Bladder microvascular endothelial cell (primary cell): ENCODE results near the gene MRPL2. TPM values are rescaled to one million over a fixed set of nuclear protein-coding genes. Genes with fewer than 3 reads are reported as not detected.

Source experiments
- total RNA-seq: library from RNA; depleted of rRNA; stranded (reverse); fragments of >200 nt; gene quantifications from 2 replicates; pipeline ENCODE4 v1.2.3, GENCODE V29; 2014

Gene MRPL2
- 12.0 and 17.6 TPM in 2 replicates for total RNA-seq

DNA sequence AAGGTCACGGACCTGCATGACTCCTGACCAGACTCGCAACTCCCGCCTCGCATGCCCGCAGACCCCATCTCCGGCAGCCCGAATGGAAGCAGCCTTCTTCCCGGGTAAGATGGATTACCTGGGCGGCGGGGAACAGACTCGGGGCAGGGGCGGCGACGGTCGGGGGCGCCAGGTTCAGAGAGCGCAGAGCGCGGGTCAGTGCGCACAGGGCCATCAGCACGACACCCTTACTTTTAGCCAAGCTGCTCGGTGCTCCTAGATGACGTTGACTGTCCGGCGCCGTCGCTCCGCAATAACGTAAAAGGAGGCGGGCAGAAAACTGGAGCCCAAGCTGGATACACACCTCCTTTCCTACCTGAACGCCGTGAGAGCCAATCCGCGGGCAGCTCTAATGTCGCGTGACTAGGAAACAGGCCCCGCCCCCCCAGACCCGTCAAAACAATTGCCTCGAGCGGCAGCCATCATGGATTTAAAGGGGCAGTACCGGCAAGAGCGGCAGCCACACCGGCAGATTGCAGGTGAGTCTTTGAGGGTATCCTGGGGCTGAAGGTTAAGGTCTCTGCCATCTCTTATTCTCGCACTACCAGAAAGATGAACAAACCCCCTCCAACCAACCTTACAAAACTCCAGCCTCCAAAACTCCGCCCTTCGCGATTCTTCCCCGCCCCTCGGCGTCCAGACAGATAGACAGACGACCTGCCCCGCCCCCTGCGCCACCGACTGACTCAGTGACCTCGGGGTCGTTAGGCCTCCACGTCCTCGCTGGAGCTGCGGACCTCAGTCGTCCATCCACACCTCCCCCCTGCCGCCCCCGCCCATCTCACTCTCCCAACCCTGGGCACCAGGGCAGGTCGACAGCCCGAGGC is at the start of gene MRPL2, which contains the start of gene KLC4:
TSS of gene MRPL2 (minus strand) at position 267 of the 866 bp plus-strand sequence. CDS start at position 214, 53 bp downstream.
TSS of gene KLC4 (plus strand) at position 464 of the 866 bp plus-strand sequence. CDS start 1,705 bp downstream, outside the sequence.

DNA sequence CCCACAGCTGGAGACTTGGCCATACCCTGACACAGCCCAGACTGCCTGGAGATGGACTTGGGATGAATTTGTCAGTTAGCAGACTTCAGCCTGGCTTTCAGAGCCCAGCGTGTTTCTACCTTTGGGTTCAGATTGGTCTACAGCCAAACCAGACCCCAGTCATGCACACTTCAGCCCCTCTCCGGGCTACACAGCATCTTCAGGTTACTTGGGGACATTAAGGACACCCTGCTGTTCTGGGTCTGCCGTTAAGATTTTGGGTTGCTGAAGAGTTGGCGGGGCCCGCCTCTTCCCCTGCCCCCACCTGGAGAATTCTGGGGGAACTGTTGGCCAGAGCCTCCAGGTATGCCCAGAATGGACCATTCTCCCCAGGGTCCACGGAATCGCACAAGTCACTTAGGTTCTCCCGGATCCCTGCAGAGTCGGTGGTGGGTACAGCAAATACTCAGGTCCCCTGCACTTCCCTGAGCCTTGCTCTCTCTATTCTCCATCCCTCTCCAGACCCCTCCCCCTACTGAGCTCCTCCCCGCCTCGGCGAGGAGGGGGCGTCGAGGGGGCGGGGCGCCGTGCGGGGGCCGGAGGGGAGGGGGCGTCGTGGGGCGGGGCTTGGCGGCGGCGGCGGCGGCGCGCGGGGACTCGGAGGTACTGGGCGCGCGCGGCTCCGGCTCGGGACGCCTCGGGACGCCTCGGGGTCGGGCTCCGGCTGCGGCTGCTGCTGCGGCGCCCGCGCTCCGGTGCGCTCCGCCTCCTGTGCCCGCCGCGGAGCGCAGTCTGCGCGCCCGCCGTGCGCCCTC is 16.6 kb upstream of the MRPL2 start, which contains the start of gene PTK7:
TSS of gene PTK7 (plus strand) at position 645 of the 794 bp plus-strand sequence. CDS start 175 bp downstream, outside the sequence.

DNA sequence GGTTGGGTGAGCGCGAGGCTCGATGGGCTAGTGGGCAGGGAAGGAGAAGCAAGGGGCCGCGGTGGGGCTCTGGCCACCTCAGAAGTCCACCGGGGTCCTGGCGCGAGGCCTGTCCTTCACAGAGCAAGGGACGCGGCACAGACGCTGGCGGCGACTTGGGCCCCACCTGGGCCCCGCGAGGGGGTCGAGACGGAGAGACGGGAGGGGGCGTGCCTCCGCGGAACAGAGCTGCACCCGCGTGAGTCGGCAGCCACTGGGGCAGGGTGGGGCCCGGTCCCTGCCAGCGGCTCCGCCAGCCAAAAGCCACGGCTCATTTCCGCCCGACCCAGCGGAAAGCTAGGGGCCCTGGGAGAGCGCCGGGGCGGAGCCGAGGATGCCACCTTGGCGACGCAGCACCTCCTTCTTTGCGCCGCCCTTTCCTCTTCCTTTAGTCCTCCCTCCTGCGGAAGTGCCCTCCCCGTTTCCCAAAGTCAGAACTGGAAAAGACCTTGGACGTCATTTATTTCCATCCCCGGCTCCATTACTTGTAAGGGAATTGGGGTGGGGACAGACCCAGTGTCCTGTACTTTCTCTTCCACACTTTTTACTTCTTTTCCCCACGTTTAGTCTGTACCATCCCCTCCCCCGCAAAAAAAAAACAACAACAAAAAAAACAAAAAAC is 5.6 kb downstream of the MRPL2 start, which contains the start of gene CUL7:
TSS of gene CUL7 (minus strand) at position 307 of the 661 bp plus-strand sequence. CDS start 1,063 bp downstream, outside the sequence.

DNA sequence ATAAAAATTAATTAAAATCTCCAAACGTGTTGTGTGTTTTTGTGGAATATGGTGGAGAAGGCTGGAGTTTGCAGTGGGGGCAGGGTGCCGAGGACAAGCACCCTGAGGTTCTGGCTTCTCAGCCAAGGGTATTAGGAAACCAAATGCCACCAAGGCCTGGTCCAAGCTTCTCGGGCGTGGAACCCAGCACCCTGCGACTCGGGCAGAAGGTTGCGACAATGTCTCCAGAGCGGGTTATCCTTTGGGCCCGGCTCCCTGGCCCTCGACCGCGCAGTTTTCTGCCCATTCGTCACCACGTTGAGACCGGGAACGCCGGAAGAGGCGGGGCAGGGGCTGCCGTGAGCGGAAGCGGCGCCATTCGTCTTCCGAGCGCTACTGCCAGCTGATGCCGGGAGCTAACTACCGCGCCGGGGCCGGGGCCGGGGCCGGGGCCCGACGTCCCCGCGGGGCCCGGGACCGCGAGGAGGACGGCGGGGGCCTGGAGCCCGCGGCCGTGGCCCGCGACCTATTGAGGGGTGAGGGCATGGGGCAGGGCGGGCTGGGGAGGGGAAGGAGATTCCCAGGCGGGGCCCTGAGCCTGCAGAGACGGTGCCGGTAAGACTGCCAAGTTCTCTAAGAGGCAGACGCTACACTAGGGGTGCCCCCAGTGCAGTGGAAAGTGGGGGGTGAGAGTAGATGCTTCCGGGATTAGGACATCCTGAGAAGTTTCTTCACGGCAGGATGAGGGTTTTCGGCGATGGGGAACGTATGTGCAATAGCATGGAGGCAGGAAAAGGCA is 37.8 kb downstream of the MRPL2 start, which contains the start of gene RRP36:
TSS of gene RRP36 (plus strand) at position 354 of the 778 bp plus-strand sequence. CDS start at position 386, 32 bp downstream.

DNA sequence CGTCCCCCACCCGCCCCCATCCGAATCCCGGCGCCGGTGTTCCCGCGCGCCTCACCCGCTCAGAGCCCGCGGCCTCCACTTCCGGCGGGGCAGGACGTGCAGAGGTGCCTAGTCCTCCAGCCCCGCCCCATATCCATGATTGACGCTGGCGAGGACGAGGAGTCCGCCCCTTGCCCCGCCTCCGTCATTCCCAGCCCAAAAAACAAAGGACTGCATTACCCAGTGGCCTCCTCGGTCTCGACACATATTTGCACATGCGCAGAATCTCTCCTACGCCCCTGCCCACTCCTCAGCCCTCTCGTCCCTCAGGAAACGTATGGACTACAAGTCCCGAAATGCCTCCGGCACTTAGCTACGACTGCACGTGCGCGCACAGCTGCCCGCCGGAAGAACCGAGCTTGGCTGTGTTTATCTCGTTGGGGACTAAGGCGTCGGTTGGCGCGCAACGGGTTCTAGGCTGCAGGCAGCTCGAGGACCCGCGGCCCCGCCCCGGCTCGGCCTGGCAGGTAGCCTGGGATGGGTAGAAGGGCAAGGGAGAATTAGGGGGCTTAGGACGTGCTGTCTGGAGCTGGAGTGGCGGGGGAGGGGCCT is 45.3 kb downstream of the MRPL2 start, which contains the start of the genes KLHDC3 and MEA1:
TSS of gene KLHDC3 (plus strand) at position 407 of the 591 bp plus-strand sequence. CDS start 2,944 bp downstream, outside the sequence.
TSS of gene MEA1 (minus strand) at position 104 of the 591 bp plus-strand sequence. CDS start 133 bp downstream, outside the sequence.

Other genes with a start within 250 kb of the MRPL2 start
- gene RPL7L1, start 179.8 kb downstream of the MRPL2 start, total RNA-seq, result 74.3 and 105 TPM in 2 replicates
- not detected in 2 replicates for gene PTCRA, start 143.4 kb downstream of the MRPL2 start, total RNA-seq
- gene CNPY3, start 130.0 kb downstream of the MRPL2 start, total RNA-seq, result 26.6 and 41.3 TPM in 2 replicates
- under 0.01 TPM in 1 of 2 replicates, not detected in the other for gene GNMT, start 98.7 kb downstream of the MRPL2 start, total RNA-seq
- gene PEX6, start 80.3 kb downstream of the MRPL2 start, total RNA-seq, result 18.1 and 25.6 TPM in 2 replicates
- 29.1 and 32.3 TPM in 2 replicates for gene PPP2R5D, start 74.9 kb downstream of the MRPL2 start, total RNA-seq
- gene MEA1, start 45.5 kb downstream of the MRPL2 start, total RNA-seq, result 38.9 and 39.6 TPM in 2 replicates
- gene KLHDC3, start 45.2 kb downstream of the MRPL2 start, total RNA-seq, result 98.5 and 107 TPM in 2 replicates
- 59.3 and 85.0 TPM in 2 replicates for gene RRP36, start 37.8 kb downstream of the MRPL2 start, total RNA-seq
- 20.9 and 41.9 TPM in 2 replicates for gene CUL7, start 5.6 kb downstream of the MRPL2 start, total RNA-seq
- 14.2 and 20.8 TPM in 2 replicates for gene KLC4, start 197 bp upstream of the MRPL2 start, total RNA-seq
- gene PTK7, start 16.9 kb upstream of the MRPL2 start, total RNA-seq, result 2.8 and 30.5 TPM in 2 replicates
- gene SRF, start 111.8 kb upstream of the MRPL2 start, total RNA-seq, result 10.2 and 16.6 TPM in 2 replicates
- gene CUL9, start 122.8 kb upstream of the MRPL2 start, total RNA-seq, result 20.1 and 40.0 TPM in 2 replicates
- 25.9 and 36.3 TPM in 2 replicates for gene DNPH1, start 170.0 kb upstream of the MRPL2 start, total RNA-seq
- under 0.01 and 0.06 TPM in 2 replicates for gene TTBK1, start 184.0 kb upstream of the MRPL2 start, total RNA-seq
- gene SLC22A7, start 238.8 kb upstream of the MRPL2 start, total RNA-seq, result not detected in 2 replicates
- gene CRIP3, start 249.4 kb upstream of the MRPL2 start, total RNA-seq, result 0.19 TPM in 1 of 2 replicates, not detected in the other